ENCODE results near the gene MLPH. TPM values are rescaled to one million over a fixed set of nuclear protein-coding genes. Genes with fewer than 3 reads are reported as not detected.

Gene MLPH
- 0.59 TPM in 1 of 2 replicates, not detected in the other for total RNA-seq (2014; rRNA removed; shearing (Covaris generic); ENCODE audit: low replicate concordance)

- Histone ChIP-seq H3K4me3 (no peak within 1 kb of the TSS), H3K9me3 (peaks cover 9% of the 10 kb centered on the region), H3K36me3 (no peaks in the 10 kb centered on the region), H3K27me3 (no peaks in the 10 kb centered on the region)
- no peak for DNase-seq
Observed at GRCh38 chr2:237486819-237487448, at the start of gene MLPH. Gene MLPH, plus strand, starts transcription at chr2:237487251. Its CDS starts 6,176 bp downstream, at chr2:237493427.

- Histone ChIP-seq H3K9me3 (no peaks in the 10 kb centered on the region), H3K27me3 (no peaks in the 10 kb centered on the region), H3K36me3 (no peaks in the 10 kb centered on the region), H3K4me3 (no peak overlapping the region)
- no peak for DNase-seq
Observed at GRCh38 chr2:237437566-237437965, 49.5 kb upstream of the MLPH start.

DNA sequence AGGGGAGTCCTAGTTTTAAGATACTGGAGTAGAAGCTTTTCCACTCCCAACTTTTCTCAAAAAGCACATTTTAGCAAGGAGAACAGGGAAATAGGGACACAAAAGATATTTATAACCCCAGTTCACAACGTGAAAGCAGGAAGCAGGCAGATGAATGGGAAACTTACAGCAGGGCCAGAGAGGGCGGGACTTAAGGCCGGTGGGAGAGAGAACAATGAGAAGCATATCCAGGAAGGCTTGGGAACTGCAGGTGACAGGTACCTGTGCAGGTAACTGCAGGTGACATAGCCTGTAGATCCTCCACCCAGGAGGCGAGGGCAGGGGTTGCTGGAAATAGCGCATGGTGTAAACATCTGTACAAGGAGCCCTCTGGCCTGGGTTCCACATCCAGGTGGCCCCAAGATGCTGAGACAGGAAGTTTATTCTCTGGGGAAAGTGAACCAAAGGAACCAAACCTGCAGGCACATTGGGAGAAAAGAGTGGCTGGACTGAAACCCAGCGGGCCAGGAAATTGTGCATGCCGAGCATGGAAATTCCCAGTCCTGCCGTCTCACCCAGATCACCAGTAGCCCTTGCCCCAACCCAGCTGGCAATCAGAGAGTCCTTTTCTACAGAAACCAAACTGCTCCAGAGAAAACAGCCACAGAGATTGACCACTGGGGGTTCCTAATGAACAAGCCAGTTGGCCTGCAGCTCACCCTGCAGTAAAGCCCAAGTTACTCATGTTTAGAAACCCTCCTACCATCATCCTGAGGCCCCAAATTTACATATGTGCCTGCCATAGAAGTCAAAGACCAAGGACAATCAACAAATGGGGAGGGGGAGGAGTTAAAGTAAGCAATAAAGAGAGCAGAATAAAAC, 48.7 kb upstream of the MLPH start:
- DNase-seq, result no peak
- Histone ChIP-seq H3K36me3 (no peaks in the 10 kb centered on the region), H3K4me3 (no peak overlapping the region), H3K9me3 (no peaks in the 10 kb centered on the region), H3K27me3 (no peaks in the 10 kb centered on the region)

- no peak for DNase-seq
- H3K9me3 ChIP-seq, result no peaks in the 10 kb centered on the region
- no peak overlapping the region for H3K4me3 ChIP-seq
- no peaks in the 10 kb centered on the region for H3K27me3 ChIP-seq
- H3K36me3 ChIP-seq, result no peaks in the 10 kb centered on the region
Observed at GRCh38 chr2:237440819-237441281, 46.2 kb upstream of the MLPH start.

DNA sequence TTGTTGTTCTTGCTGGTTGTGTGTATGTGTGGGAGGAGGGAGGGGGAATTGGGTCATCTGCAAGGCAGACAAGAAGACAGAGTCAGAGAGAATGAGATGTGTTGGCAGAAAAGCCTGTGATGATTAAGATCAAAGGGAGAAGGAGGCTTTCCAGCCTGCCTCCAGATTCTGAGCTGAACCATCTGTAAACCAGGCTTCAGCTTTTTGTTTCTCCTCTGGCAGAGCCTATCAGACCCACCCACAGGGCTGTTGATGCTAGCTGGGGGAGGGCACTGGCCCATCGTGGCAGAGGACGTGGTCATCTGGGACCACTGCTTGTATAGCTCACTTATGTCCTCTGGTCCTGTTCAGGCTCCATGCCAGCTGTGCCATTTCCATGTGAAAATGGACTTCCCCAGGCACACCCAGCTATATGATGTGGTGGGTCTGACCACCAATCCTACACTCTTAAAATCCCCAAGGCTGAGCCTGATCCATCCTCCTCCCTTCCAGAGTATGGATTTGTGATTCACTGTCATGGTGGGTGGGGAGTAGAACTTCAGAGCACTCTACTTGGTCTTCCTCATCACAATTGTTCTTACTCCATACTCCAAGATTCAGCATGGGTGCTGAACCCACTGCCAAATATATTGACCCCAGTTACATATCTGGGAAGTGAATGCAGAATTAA, 45.3 kb upstream of the MLPH start:
- peak; percentile 58 for DNase-seq
- H3K27me3 ChIP-seq, result no peaks in the 10 kb centered on the region
- H3K9me3 ChIP-seq, result no peaks in the 10 kb centered on the region
- H3K4me3 ChIP-seq, result no peak overlapping the region
- no peaks in the 10 kb centered on the region for H3K36me3 ChIP-seq

- H3K27me3 ChIP-seq, result no peaks in the 10 kb centered on the region
- no peak overlapping the region for H3K4me3 ChIP-seq
- H3K36me3 ChIP-seq, result no peaks in the 10 kb centered on the region
- no peaks in the 10 kb centered on the region for H3K9me3 ChIP-seq
- DNase-seq, result no peak
Observed at GRCh38 chr2:237444071-237444470, 43.0 kb upstream of the MLPH start.

DNA sequence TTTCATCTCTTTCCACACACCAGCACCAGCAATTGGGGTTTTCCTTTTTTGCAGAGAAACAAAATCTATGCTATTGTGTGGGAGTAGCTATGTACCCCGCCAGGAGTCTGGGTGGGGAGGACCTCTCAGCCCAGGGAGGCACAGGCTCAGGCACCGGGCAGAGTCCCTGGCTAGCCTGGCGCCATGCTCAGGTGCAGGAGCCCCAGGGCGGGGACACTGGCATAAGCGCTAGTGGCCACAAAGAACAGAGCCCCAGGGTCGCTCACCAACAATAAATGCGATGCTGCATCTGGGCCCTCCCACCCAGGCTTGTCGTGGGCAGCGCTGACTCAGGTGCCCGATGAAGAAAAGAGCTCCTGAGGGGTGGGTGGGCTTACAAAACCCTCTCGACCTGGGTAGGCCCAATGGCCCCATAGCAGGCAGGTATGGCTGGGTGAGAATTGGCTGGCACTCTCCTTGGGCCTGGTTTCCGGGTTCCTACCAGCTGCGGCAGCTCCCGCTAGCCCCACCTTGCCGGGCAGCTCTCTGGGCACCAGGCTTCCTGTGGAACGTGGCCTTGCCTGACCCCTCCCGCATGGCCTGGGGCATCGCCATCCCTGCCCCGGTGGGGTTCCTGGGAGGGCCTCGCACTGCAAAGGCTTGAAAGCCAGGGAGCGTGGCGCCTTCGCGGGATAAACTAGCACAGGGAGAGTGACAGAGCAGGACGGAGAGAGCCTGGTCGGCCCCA, 41.3 kb upstream of the MLPH start:
- H3K27me3 ChIP-seq, result no peaks in the 10 kb centered on the region
- no peak overlapping the region for H3K4me3 ChIP-seq
- no peaks in the 10 kb centered on the region for H3K36me3 ChIP-seq
- H3K9me3 ChIP-seq, result no peaks in the 10 kb centered on the region
- DNase-seq, result no peak

GRCh38 chr2:237446338-237446665, 40.7 kb upstream of the MLPH start:
- Histone ChIP-seq H3K9me3 (no peaks in the 10 kb centered on the region), H3K36me3 (no peaks in the 10 kb centered on the region), H3K4me3 (no peak overlapping the region), H3K27me3 (no peaks in the 10 kb centered on the region)
- DNase-seq, result no peak

- H3K27me3 ChIP-seq, result no peaks in the 10 kb centered on the region
- no peaks in the 10 kb centered on the region for H3K36me3 ChIP-seq
- H3K4me3 ChIP-seq, result no peak overlapping the region
- DNase-seq, result no peak
- no peaks in the 10 kb centered on the region for H3K9me3 ChIP-seq
Observed at GRCh38 chr2:237447496-237447895, 39.6 kb upstream of the MLPH start.

DNA sequence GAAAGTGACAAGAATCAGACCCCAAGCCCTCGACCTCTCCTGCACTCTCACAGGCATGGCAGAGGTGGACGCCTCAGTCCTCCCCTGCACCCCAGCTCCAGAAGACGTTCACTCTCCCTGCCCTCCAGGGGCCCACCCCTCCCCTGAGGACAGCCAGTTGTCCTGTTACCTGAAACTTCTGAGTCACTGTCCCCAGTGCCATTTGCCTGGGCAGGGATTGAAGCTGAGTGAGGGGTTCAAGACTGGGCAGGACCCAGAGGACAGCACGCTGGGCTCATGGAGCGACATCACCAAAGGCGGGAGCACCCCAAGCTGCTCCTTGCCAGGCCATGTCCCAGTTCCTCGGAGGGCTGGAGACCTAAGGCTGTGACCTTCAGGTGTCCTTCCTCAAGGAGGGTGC, 38.9 kb upstream of the MLPH start:
- Histone ChIP-seq H3K9me3 (no peaks in the 10 kb centered on the region), H3K36me3 (no peaks in the 10 kb centered on the region), H3K4me3 (no peak overlapping the region), H3K27me3 (no peaks in the 10 kb centered on the region)
- DNase-seq, result no peak

GRCh38 chr2:237448626-237449025, 38.4 kb upstream of the MLPH start:
- DNase-seq, result no peak
- Histone ChIP-seq H3K4me3 (no peak overlapping the region), H3K9me3 (no peaks in the 10 kb centered on the region), H3K27me3 (no peaks in the 10 kb centered on the region), H3K36me3 (no peaks in the 10 kb centered on the region)

DNA sequence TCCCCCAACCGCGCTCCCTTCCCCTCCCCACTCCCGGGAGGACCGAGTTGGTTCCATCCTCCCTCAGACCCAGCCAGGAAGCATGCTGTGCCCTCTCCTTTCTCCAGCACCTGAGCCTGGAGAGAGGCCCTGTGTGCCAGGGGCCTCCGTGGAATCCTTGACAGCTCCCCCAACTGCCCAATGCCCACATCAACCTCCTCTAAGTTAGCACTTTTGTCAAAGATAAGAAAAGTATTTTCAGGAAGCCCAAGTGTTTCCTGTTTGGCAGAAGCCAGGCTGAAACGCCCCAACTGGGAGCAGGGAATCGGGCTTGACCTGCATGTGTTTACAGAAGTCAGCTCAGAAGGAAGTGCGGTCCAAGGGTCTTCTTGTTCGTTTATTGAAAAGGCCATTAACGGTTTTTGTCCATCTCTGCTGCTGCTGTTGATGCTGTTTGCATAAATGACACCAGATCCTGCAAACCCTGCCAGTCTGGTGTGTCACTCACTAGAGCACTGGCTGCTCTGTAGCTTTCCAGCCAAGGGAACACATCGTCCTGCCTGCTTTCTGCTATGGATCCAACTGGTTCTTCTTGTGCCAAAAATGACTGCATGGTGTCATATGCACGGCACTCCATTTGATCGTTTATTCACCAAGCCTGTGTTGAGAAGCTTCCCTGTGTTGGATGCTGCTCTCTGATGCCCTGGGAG, 37.7 kb upstream of the MLPH start:
- Histone ChIP-seq H3K4me3 (no peak overlapping the region), H3K27me3 (no peaks in the 10 kb centered on the region), H3K9me3 (no peaks in the 10 kb centered on the region), H3K36me3 (no peaks in the 10 kb centered on the region)
- peak; percentile 47 for DNase-seq

DNA sequence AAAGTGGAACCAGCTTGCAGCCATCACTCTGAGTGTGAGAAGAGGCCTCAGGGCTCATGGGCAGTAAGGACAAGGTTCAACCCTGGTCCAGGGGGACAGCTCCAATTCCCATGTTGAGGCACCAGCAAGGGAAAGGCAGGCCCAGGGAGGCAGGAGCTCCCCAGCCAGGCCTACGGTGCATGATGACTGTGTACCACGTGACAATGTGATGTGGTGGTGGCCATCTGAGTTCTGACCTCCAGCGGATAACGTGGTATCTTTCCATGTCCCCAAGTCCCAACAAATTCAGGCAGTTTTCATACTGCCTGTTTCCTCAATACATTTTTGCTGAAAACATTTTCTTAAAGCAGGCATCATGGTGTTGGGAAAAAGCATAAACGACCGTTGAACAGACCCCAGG, 36.9 kb upstream of the MLPH start:
- H3K36me3 ChIP-seq, result no peaks in the 10 kb centered on the region
- no peak for DNase-seq
- H3K27me3 ChIP-seq, result no peaks in the 10 kb centered on the region
- H3K9me3 ChIP-seq, result no peaks in the 10 kb centered on the region
- no peak overlapping the region for H3K4me3 ChIP-seq

DNA sequence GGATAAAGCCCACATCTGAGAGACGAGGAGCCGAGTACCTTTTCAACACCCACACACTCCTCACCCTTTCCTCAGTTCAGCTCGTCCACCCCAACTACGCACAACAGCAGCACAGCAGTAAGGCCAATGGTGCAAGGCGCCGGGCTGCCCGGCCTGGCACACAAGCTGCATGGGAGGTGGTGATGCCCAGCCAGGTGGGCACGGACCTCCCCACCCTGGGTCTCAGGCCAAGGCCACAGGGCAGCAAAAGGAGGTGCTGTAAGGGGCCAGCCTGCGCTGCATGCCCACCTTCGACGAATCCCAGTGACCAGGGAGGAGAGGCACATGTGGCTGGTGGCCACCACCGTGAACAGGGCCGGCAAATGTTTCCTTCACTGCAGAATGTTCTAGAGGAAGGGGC, 36.5 kb upstream of the MLPH start:
- Histone ChIP-seq H3K9me3 (no peaks in the 10 kb centered on the region), H3K4me3 (no peak overlapping the region), H3K36me3 (no peaks in the 10 kb centered on the region), H3K27me3 (no peaks in the 10 kb centered on the region)
- no peak for DNase-seq

GRCh38 chr2:237451643-237452469, 35.2 kb upstream of the MLPH start:
- no peaks in the 10 kb centered on the region for H3K27me3 ChIP-seq

GRCh38 chr2:237452861-237453260, 34.2 kb upstream of the MLPH start:
- H3K27me3 ChIP-seq, result no peaks in the 10 kb centered on the region
- no peak for DNase-seq
- H3K9me3 ChIP-seq, result no peaks in the 10 kb centered on the region
- H3K4me3 ChIP-seq, result no peak overlapping the region
- H3K36me3 ChIP-seq, result no peaks in the 10 kb centered on the region

More at GRCh38 chr2:237451643-237452469, 35.2 kb upstream of the MLPH start:
- H3K4me3 ChIP-seq, result no peak overlapping the region
- no peaks in the 10 kb centered on the region for H3K9me3 ChIP-seq
- no peak for DNase-seq
- H3K36me3 ChIP-seq, result no peaks in the 10 kb centered on the region

Measured in MG63 (cell line).